Measurements from ENCODE around the gene CNTNAP3B.
"Not testable (repeated sequence)": the region's sequence is repeated elsewhere in the genome, so short reads cannot be mapped to it uniquely, and the experiment has no call there.

DNA sequence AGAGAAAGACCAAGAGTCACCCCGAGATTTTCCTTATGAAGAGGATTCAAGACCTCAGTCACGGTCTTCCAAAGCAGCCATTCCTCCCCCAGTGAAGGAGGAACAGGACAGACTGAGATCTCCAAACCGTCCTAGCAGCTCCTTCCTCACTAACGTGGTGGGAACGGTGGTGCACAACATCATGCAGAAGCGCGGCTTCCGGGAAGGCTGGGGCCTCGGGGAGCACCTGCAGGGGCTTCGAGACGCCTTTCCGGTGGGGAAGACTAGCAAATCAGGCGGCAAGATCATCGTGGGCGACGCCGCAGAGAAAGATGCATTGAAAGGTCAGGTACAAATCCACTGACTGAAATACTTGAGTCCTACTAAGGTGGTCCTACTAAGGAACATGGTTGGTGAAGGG is 154.3 kb downstream of the CNTNAP3B start:
- TF ChIP-seq, protein P1, sequence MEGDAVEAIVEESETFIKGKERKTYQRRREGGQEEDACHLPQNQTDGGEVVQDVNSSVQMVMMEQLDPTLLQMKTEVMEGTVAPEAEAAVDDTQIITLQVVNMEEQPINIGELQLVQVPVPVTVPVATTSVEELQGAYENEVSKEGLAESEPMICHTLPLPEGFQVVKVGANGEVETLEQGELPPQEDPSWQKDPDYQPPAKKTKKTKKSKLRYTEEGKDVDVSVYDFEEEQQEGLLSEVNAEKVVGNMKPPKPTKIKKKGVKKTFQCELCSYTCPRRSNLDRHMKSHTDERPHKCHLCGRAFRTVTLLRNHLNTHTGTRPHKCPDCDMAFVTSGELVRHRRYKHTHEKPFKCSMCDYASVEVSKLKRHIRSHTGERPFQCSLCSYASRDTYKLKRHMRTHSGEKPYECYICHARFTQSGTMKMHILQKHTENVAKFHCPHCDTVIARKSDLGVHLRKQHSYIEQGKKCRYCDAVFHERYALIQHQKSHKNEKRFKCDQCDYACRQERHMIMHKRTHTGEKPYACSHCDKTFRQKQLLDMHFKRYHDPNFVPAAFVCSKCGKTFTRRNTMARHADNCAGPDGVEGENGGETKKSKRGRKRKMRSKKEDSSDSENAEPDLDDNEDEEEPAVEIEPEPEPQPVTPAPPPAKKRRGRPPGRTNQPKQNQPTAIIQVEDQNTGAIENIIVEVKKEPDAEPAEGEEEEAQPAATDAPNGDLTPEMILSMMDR (IDR thresholded peaks at IDR 0.05; ENCODE audit: poor library complexity, severe bottlenecking), result not testable (repeated sequence)
- not testable (repeated sequence) for TF ChIP-seq EZH2 (IDR thresholded peaks at IDR 0.05; ENCODE audit: borderline replicate concordance, insufficient read depth, low read length, poor library complexity, severe bottlenecking); EP300 (conservative IDR thresholded peaks at IDR 0.05; ENCODE audit: poor library complexity, severe bottlenecking)
- TF ChIP-seq, protein P2, sequence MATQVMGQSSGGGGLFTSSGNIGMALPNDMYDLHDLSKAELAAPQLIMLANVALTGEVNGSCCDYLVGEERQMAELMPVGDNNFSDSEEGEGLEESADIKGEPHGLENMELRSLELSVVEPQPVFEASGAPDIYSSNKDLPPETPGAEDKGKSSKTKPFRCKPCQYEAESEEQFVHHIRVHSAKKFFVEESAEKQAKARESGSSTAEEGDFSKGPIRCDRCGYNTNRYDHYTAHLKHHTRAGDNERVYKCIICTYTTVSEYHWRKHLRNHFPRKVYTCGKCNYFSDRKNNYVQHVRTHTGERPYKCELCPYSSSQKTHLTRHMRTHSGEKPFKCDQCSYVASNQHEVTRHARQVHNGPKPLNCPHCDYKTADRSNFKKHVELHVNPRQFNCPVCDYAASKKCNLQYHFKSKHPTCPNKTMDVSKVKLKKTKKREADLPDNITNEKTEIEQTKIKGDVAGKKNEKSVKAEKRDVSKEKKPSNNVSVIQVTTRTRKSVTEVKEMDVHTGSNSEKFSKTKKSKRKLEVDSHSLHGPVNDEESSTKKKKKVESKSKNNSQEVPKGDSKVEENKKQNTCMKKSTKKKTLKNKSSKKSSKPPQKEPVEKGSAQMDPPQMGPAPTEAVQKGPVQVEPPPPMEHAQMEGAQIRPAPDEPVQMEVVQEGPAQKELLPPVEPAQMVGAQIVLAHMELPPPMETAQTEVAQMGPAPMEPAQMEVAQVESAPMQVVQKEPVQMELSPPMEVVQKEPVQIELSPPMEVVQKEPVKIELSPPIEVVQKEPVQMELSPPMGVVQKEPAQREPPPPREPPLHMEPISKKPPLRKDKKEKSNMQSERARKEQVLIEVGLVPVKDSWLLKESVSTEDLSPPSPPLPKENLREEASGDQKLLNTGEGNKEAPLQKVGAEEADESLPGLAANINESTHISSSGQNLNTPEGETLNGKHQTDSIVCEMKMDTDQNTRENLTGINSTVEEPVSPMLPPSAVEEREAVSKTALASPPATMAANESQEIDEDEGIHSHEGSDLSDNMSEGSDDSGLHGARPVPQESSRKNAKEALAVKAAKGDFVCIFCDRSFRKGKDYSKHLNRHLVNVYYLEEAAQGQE (IDR thresholded peaks at IDR 0.05; ENCODE audit: borderline replicate concordance), result not testable (repeated sequence)

Data from neural cell (in vitro differentiated cells).